ENCODE measurements around the gene GPR156. TPM values are rescaled to one million over a fixed set of nuclear protein-coding genes. Genes with fewer than 3 reads are reported as not detected.
A peak's percentile ranks its signal among the peaks of the same experiment; 100 is the strongest.
"Not testable (repeated sequence)": the region's sequence is repeated elsewhere in the genome, so short reads cannot be mapped to it uniquely, and the experiment has no call there.

Gene GPR156
- total RNA-seq, 1 donor from 2014 or later: 1.9 TPM

GRCh38 chr3:120275618-120276017 lies 9.4 kb downstream of the GPR156 start:
- DNase-seq (ENCODE audit: low read depth): peak; percentile 97

DNA sequence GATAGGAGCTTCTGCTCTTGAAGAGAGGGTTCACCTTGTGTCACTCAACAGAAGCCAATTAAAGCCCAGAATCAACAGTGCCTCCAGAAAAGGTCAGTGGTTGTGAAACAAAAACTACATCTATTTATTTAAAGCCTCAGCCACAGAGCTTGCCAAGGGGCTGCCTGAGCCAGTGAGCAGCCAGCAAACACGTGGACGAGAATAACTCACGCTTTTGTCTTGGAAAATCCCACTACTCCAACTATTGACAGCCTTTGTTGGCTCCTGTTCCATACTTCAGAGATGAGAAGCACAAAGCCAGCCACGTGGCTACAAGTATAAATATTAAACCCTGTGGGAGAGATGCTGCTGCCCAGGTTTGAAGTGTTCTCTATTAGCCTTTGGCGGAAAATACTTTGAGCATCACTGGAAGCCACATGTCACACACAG lies 10.3 kb downstream of the GPR156 start:
- peak; percentile 79 for DNase-seq (ENCODE audit: low read depth)

- peak; percentile 64 for DNase-seq (ENCODE audit: low read depth)
These were observed 12.7 kb downstream of the GPR156 start for GRCh38 chr3:120272286-120272685.

- DNase-seq (ENCODE audit: low read depth): no peak
These were observed 19.0 kb downstream of the GPR156 start for GRCh38 chr3:120265989-120266388.

DNA sequence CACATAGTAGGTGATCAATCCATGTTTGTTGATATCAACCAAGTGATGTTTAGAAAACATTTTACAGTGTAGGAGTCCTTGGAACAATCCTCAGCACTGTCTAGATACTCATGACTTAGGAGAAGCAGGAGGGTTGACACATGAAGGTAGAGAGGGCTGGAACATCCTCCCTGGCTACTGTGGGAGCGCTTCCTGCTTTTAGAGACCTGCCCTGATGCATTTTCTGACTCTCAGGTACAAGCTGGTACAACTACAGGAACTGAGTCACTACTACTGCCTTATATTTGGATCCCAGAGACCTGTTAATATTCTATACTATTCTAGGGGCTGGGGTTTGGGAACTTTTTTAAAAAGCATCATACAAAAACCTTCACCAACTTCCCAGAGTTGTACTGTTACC lies 20.1 kb downstream of the GPR156 start:
- DNase-seq (ENCODE audit: low read depth): no peak

- no peak for DNase-seq (ENCODE audit: low read depth)
These were observed 21.2 kb downstream of the GPR156 start for GRCh38 chr3:120263792-120264191.

GRCh38 chr3:120258009-120258408 lies 27.0 kb downstream of the GPR156 start:
- no peak for DNase-seq (ENCODE audit: low read depth)

DNA sequence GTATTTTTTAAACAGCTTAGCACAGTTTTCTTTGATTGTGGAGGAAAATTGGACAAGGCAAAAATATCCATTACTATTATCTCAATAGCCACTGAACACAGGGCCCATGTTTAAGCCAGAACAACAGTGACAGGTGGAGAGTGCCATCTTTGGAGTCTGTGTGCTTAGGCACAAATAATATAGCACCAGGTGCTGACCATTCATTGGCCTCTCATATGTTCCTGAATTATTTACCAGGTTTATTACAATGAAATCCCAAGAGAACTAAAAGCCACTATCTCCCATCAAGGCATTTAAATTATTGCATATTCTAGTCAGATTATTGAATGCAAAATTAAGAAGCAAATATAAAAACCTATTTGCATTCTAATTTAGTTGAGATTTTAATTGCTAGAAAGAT lies 39.6 kb downstream of the GPR156 start:
- DNase-seq (ENCODE audit: low read depth): no peak

DNA sequence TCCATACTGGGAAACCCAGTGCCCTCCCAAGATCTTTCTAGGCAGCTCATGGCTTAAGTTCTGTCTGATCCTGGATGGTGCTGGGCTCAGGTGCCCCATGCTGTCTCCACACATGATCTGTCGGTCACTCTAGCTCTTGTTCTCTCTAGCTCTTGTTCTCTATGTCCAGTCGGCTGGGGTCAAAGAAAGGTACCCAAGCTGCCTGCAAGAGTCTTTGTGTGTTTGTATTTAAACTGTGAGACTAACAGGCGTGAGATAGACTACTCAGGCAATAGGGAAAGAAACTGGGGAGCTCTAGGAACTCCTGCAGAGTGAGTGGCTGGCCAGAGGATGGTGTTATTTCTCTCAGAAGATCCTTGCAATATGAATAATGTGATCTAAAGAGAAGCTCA lies 40.2 kb downstream of the GPR156 start:
- peak; percentile 42 for DNase-seq (ENCODE audit: low read depth)

GRCh38 chr3:120239644-120240043 lies 45.4 kb downstream of the GPR156 start:
- no peak for DNase-seq (ENCODE audit: low read depth)

DNA sequence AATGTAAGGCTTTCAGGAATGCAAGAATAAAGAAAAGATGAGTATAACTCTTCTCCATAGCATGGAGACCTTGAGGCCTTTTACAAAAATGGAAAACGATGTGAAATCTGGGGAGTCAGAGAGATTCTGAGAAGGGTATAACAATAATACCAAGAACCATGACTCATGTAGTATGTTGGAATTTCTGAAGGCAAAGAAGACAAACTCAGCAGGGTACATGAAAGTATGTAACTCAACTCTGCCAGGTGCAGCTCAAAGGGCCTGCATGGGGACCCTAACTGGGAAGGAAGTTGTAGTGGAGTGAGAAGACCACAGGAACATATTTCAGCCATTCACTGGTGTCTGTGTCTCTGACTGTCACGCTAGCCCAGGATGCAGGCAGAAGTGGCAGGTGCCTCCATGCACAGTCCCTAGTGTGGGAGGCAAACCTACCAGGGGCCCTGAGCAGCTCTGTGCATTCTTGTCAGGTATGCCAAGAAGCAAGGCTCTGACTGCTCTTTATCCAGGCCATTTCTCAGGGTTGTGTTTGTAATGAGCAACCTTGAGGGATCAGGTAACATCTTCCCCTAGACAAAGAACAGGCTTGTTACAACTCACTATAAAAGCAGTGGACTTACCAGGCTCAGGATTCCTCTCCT lies 57.2 kb downstream of the GPR156 start:
- no peak for DNase-seq (ENCODE audit: low read depth)

GRCh38 chr3:120224237-120224636 lies 60.8 kb downstream of the GPR156 start:
- DNase-seq (ENCODE audit: low read depth): peak; percentile 18

DNA sequence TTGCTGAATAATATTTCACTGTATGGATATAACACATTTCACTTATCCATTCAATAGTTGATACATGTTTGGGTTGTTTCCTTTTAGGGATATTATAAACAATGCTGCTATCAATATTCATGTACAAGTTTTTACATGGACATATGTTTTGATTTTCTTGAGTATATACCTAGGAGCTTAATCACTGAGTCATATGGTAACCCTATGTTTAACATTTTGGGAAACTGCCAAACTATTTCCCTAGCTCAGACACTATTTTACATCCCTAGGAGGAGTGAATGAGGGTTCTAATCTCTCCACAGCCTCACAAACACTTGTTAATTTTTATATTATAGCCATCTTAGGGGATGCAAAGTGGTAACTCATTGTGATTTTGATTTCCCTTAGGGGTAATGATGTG lies 66.0 kb downstream of the GPR156 start:
- no peak for DNase-seq (ENCODE audit: low read depth)

- not testable (repeated sequence) for DNase-seq (ENCODE audit: low read depth)
These were observed 68.4 kb downstream of the GPR156 start for GRCh38 chr3:120216633-120217032.

DNA sequence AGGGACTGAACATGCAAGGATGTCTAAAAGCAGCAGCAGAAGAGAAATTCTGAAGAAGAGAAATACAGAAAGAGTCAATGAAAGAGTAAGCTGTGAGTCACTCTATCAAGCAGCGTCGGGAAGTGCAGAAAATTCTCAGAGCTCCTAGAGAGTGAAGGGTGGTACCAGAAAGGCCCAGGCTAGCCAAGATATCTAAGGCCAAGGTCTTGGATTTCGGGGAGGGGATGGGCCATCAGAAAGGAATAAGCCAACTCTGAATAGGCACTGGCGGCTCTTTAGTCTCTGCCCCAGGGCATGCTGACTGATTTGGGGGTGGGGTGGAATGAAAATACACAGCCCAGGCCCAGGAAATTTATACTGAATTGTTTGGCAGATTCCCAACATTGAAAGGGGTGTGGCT lies 70.8 kb downstream of the GPR156 start:
- peak; percentile 49 for DNase-seq (ENCODE audit: low read depth)

GRCh38 chr3:120212505-120212904 lies 72.5 kb downstream of the GPR156 start:
- DNase-seq (ENCODE audit: low read depth): no peak

- DNase-seq (ENCODE audit: low read depth): no peak
These were observed 75.6 kb downstream of the GPR156 start for GRCh38 chr3:120209425-120209824.

GRCh38 chr3:120204338-120204737 lies 80.7 kb downstream of the GPR156 start:
- no peak for DNase-seq (ENCODE audit: low read depth)

DNA sequence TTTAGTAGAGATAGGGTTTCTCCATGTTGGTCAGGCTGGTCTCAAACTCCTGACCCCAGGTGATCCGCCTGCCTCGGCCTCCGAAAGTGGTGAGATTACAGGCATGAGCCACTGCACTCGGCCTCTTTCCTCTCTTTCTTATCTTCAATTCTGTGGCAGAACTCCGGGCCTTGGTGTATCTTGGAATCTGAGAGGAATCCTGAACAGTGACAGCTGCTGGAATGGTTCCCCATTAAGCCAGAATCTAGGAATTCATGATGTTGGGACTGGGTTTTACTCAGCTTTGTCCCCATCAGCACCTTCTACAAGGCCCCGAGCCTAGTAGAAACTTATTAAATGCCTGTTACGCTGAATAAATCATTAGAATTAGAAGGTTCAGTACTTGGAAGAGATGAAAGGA lies 81.4 kb downstream of the GPR156 start:
- DNase-seq (ENCODE audit: low read depth): peak; percentile 24

DNA sequence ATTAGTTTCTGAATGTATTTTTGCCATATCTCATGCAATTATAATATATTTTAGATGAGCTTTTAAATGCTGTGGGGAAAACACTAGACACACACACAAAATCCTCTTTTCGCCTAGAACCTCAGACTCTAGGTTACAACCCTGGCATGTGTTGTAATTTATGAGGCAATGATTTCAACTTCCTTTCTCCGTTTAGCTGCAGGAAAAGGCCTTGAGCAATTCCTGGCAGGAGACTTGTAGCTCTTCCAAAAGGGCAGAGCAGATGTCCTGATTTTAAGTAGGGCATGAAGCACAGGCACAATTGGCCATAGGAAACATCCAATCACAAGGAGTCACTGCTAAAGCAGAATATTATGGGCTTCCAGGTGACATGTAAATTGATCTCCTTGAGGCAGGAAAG lies 82.0 kb downstream of the GPR156 start:
- DNase-seq (ENCODE audit: low read depth): peak; percentile 67

DNA sequence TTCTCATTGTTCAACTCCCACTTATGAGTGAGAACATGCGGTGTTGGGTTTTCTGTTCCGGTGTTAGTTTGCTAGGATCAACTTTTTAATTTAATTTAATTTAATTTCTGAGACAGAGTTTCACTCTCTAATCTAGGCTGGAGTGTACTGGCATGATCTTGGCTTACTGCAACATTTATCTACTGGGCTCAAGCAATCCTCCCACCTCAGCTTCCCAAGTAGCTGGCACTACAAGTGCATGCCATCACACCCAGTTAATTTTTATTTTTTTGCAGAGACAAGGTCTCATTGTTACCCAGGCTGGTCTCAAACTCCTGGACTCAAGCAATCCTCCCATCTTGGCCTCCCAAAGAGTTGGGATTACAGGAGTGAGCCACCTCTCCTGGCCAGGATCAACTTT lies 82.7 kb downstream of the GPR156 start:
- DNase-seq (ENCODE audit: low read depth): no peak

- peak; percentile 51 for DNase-seq (ENCODE audit: low read depth)
These were observed 84.4 kb downstream of the GPR156 start for GRCh38 chr3:120200493-120201235.

- DNase-seq (ENCODE audit: low read depth): peak; percentile 38
These were observed 86.6 kb downstream of the GPR156 start for GRCh38 chr3:120198305-120198878.
